H1 (cell line): ENCODE results near the gene INVS. TPM values are rescaled to one million over a fixed set of nuclear protein-coding genes. Genes with fewer than 3 reads are reported as not detected.

Experiments
- CTBP2 ChIP-seq: IDR thresholded peaks from 2 replicates; pipeline ENCODE4 v1.7.0; 2011; ENCODE audit warnings: borderline replicate concordance, mild to moderate bottlenecking, moderate library complexity, mixed read lengths, low read length; ENCODE audit not compliant: insufficient read depth, insufficient read length
- E2F6 ChIP-seq: IDR thresholded peaks from 2 replicates; pipeline ENCODE4 v1.6.1; 2012; ENCODE audit warnings: inconsistent platforms
- polyA plus RNA-seq, 7 experiments: library from polyadenylated mRNA; depleted of rRNA in 3 of 7; stranded (reverse) in 5 of 7; unstranded in 2 of 7; fragments of >200 nt in 5 of 7; fragments of 200-250 nt in 2 of 7; gene quantifications; 1 replicate in 5 of 7; 2 replicates in 1 of 7; 4 replicates in 1 of 7; pipeline versions ENCODE4 v1.2.1 to v1.2.3, GENCODE V29; 2011 to 2013; ENCODE audit warnings: missing spikeins in 2 of 7, mixed read lengths in 2 of 7
- total RNA-seq: library from RNA; stranded (reverse); fragmentation: NEBNext Ultra II Directional; extraction: Animal tissue kit (Norgen Biotek cat#: 25700); gene quantifications from 2 replicates; pipeline ENCODE4 v1.2.1, GENCODE V29; 2021

The INVS gene
- total and polyA plus RNA-seq, 2 of the 8 experiments (the other 6 are each of a cell fraction or from before 2014, with no cell fraction given) = 4.1 to 6.9 TPM

GRCh38 chr9:100286257-100286656 lies 187.2 kb downstream of the INVS start (continued):
- TF ChIP-seq E2F6 (no peak), CTBP2 (no peak)
- TF ChIP-seq, all 59 proteins: peak for 0
